ENCODE results near the gene KLHL13. TPM values are rescaled to one million over a fixed set of nuclear protein-coding genes. Genes with fewer than 3 reads are reported as not detected.

The KLHL13 gene
- polyA plus RNA-seq, 1 donor (not counting 4 experiments of a cell fraction or from before 2014, with no cell fraction given) = 4.9 TPM

DNA sequence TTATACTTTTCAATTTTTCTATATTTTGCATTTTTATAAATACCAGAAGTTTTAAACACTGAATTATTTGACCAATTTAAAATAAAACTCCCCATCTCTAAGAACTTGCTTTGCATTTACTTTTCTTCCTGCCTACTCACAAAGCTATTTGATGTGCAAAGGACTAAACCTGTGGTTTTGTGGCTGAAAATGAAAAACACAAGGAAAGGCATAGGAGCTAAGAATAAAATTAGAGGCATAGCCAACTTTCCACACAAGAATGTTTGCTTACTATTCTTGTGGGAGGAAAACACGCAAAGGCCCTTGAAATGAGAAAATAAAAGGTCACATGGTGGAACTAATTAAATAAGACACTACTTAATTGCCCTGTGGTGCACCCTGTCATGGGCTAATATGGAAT, 221.2 kb downstream of the KLHL13 start:
- H3K9me1 ChIP-seq (ENCODE audit: control insufficient read depth, extremely low read depth, insufficient read depth, low read length) = no peaks in the 10 kb centered on the region
- no peaks in the 10 kb centered on the region for H3K4me1 ChIP-seq (ENCODE audit: control insufficient read depth, extremely low read depth, insufficient read depth, low read length)
- FAIRE-seq (no peak), DNase-seq (ENCODE audit: low read depth, low spot score) (no peak)
- H3K9ac ChIP-seq (ENCODE audit: control insufficient read depth, extremely low read depth, insufficient read depth, low read length) = no peak overlapping the region
- H4K20me1 ChIP-seq (ENCODE audit: control insufficient read depth, extremely low read depth, insufficient read depth, low read length) = no peaks in the 10 kb centered on the region
- H3K79me2 ChIP-seq (ENCODE audit: control insufficient read depth, insufficient read depth, low read length) = no peaks in the 10 kb centered on the region
- H3K9me3 ChIP-seq (ENCODE audit: control insufficient read depth, low read depth, low read length) = no peaks in the 10 kb centered on the region
- H3K27me3 ChIP-seq (ENCODE audit: control insufficient read depth, extremely low read depth, insufficient read depth, low read length) = no peaks in the 10 kb centered on the region
- H3K27ac ChIP-seq (ENCODE audit: control insufficient read depth, insufficient read depth, low read length) = no peak overlapping the region
- TF ChIP-seq, protein P1, sequence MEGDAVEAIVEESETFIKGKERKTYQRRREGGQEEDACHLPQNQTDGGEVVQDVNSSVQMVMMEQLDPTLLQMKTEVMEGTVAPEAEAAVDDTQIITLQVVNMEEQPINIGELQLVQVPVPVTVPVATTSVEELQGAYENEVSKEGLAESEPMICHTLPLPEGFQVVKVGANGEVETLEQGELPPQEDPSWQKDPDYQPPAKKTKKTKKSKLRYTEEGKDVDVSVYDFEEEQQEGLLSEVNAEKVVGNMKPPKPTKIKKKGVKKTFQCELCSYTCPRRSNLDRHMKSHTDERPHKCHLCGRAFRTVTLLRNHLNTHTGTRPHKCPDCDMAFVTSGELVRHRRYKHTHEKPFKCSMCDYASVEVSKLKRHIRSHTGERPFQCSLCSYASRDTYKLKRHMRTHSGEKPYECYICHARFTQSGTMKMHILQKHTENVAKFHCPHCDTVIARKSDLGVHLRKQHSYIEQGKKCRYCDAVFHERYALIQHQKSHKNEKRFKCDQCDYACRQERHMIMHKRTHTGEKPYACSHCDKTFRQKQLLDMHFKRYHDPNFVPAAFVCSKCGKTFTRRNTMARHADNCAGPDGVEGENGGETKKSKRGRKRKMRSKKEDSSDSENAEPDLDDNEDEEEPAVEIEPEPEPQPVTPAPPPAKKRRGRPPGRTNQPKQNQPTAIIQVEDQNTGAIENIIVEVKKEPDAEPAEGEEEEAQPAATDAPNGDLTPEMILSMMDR (optimal IDR thresholded peaks at IDR 0.05 in 1 of 3, IDR thresholded peaks at IDR 0.05 in 1 of 3, conservative IDR thresholded peaks at IDR 0.05 in 1 of 3; ENCODE audit: extremely low read depth in 1 of 3, insufficient read depth in 2 of 3, low read length in 3 of 3) = no peak
- TF ChIP-seq EZH2 (IDR thresholded peaks at IDR 0.05; ENCODE audit: low read length) = no peak
- H3K4me2 ChIP-seq (ENCODE audit: control insufficient read depth, extremely low read depth, insufficient read depth, low read depth, low read length) = no peak overlapping the region
- dilution Hi-C loops (cut with MboI; ENCODE audit: extremely low pct_ligation_motif_present, low sequenced_read_pairs) = no loop called here
- no peak overlapping the region for H2AFZ ChIP-seq (ENCODE audit: control insufficient read depth, low read length)
- H3K36me3 ChIP-seq (ENCODE audit: control insufficient read depth in 2 of 2, extremely low read depth in 1 of 2, insufficient read depth in 2 of 2, low read length in 2 of 2) = no peaks in the 10 kb centered on the region
- no peak overlapping the region for H3K4me3 ChIP-seq (ENCODE audit: control insufficient read depth in 2 of 3, extremely low read depth in 1 of 3, insufficient read depth in 2 of 3, low read depth in 1 of 3, low read length in 3 of 3)

DNA sequence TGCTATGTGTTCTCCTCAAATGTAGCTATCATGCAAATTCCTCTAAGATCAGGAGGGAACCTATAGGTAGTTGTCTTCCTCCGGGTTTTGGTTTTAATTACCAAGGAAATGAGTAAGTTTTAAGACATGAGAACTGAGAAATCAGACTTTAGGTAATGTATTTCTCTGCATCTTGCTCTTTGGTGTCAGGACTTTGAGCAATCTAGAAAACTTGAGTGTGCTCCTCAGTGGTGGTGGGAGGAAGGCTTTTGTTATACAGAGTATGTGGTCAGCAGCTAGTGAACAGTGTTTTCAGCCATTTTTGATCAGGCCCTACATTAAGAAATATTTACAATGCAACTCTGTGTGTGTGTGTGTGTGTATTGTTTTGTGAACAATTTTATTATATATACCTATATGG, 224.1 kb downstream of the KLHL13 start:
- no peaks in the 10 kb centered on the region for H3K9me1 ChIP-seq (ENCODE audit: control insufficient read depth, extremely low read depth, insufficient read depth, low read length)
- H3K9me3 ChIP-seq (ENCODE audit: control insufficient read depth, low read depth, low read length) = no peaks in the 10 kb centered on the region
- H2AFZ ChIP-seq (ENCODE audit: control insufficient read depth, low read length) = no peak overlapping the region
- no peaks in the 10 kb centered on the region for H3K79me2 ChIP-seq (ENCODE audit: control insufficient read depth, insufficient read depth, low read length)
- no peaks in the 10 kb centered on the region for H4K20me1 ChIP-seq (ENCODE audit: control insufficient read depth, extremely low read depth, insufficient read depth, low read length)
- dilution Hi-C loops (cut with MboI; ENCODE audit: extremely low pct_ligation_motif_present, low sequenced_read_pairs) = no loop called here
- H3K27ac ChIP-seq (ENCODE audit: control insufficient read depth, insufficient read depth, low read length) = no peak overlapping the region
- DNase-seq (ENCODE audit: low read depth, low spot score) (no peak), FAIRE-seq (no peak)
- H3K9ac ChIP-seq (ENCODE audit: control insufficient read depth, extremely low read depth, insufficient read depth, low read length) = no peak overlapping the region
- H3K4me2 ChIP-seq (ENCODE audit: control insufficient read depth, extremely low read depth, insufficient read depth, low read depth, low read length) = no peak overlapping the region
- TF ChIP-seq EZH2 (IDR thresholded peaks at IDR 0.05; ENCODE audit: low read length) = no peak
- TF ChIP-seq, protein P1 (optimal IDR thresholded peaks at IDR 0.05 in 1 of 3, IDR thresholded peaks at IDR 0.05 in 1 of 3, conservative IDR thresholded peaks at IDR 0.05 in 1 of 3; ENCODE audit: extremely low read depth in 1 of 3, insufficient read depth in 2 of 3, low read length in 3 of 3) = no peak
- no peaks in the 10 kb centered on the region for H3K27me3 ChIP-seq (ENCODE audit: control insufficient read depth, extremely low read depth, insufficient read depth, low read length)
- no peak overlapping the region for H3K4me3 ChIP-seq (ENCODE audit: control insufficient read depth in 2 of 3, extremely low read depth in 1 of 3, insufficient read depth in 2 of 3, low read depth in 1 of 3, low read length in 3 of 3)
- H3K4me1 ChIP-seq (ENCODE audit: control insufficient read depth, extremely low read depth, insufficient read depth, low read length) = no peaks in the 10 kb centered on the region
- H3K36me3 ChIP-seq (ENCODE audit: control insufficient read depth in 2 of 2, extremely low read depth in 1 of 2, insufficient read depth in 2 of 2, low read length in 2 of 2) = no peaks in the 10 kb centered on the region
